C4-2B (cell line): ENCODE data around the gene PCDHGB4.
A peak's percentile ranks its signal among the peaks of the same experiment; 100 is the strongest.
"Not testable (repeated sequence)": the region's sequence is repeated elsewhere in the genome, so short reads cannot be mapped to it uniquely, and the experiment has no call there.

Experiments
- H3K27ac ChIP-seq: fragments of 450-650 bp; 2 replicates; pipeline ENCODE4 v1.5.1; 2017
- CTCF ChIP-seq: fragments of 450-650 bp; conservative IDR thresholded peaks from 2 replicates; pipeline ENCODE4 v1.5.1; 2017; ENCODE audit warnings: mild to moderate bottlenecking
- ZFX ChIP-seq: fragments of 450-650 bp; IDR thresholded peaks from 2 replicates; pipeline ENCODE4 v1.6.1; 2017

The PCDHGB4 gene

DNA sequence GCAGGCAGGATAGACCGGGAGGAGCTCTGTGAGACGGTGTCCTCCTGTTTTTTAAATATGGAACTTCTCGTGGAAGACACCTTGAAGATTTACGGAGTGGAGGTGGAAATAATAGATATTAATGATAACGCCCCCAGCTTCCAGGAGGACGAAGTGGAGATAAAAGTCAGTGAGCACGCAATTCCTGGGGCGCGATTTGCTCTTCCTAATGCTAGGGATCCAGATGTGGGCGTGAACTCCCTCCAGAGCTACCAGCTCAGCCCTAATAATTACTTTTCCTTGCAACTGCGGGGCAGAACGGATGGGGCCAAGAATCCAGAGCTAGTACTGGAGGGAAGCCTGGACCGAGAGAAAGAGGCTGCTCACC lies 34.0 kb downstream of the PCDHGB4 start:
- TF ChIP-seq CTCF (no peak), ZFX (no peak)
- H3K27ac ChIP-seq = no peak overlapping the region

- no peak for TF ChIP-seq CTCF
- TF ChIP-seq ZFX = no peak
- H3K27ac ChIP-seq = no peak overlapping the region
Observed at GRCh38 chr5:141422742-141423291, 35.3 kb downstream of the PCDHGB4 start.

DNA sequence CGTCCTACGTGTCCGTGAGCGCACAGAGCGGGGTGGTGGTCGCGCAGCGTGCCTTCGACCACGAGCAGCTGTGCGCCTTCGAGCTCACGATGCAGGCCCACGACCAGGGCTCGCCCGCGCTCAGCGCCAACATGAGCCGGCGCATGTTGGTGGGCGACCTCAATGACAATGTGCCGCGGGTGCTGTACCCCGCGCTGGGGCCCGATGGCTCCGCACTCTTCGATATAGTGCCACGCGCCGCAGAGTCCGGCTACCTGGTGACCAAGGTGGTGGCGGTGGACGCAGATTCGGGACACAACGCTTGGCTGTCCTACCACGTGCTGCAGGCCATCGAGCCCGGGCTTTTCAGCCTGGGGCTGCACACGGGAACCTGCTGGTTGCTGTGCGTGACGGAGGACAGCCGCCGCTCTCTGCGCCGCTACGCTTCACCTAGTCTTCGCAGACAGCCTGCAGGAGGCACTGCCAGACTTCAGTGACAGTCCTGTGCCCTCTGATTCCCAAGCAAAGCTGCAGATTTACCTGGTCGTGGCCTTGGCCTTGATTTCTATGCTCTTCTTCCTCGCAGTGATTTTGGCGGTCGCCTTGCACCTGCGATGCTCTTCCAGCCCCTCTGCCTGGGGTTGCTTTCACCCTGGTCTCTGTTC lies 40.4 kb downstream of the PCDHGB4 start:
- TF ChIP-seq CTCF (0 out of 2 replicates have a peak, but pooled peaks have one; percentile 8), ZFX (no peak)
- no peak overlapping the region for H3K27ac ChIP-seq

DNA sequence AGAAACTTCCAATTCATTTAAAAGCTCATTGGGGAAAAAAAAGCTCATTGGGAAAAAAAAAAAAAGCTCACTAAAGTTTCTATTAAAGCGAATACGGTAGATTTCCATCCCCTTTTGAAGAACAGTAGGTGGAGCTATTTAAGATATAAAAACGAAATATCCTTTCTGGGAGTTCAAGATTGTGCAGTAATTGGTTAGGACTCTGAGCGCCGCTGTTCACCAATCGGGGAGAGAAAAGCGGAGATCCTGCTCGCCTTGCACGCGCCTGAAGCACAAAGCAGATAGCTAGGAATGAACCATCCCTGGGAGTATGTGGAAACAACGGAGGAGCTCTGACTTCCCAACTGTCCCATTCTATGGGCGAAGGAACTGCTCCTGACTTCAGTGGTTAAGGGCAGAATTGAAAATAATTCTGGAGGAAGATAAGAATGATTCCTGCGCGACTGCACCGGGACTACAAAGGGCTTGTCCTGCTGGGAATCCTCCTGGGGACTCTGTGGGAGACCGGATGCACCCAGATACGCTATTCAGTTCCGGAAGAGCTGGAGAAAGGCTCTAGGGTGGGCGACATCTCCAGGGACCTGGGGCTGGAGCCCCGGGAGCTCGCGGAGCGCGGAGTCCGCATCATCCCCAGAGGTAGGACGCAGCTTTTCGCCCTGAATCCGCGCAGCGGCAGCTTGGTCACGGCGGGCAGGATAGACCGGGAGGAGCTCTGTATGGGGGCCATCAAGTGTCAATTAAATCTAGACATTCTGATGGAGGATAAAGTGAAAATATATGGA lies 43.0 kb downstream of the PCDHGB4 start, which contains the start of gene PCDHGA12:
TSS of gene PCDHGA12 (plus strand) at position 176 of the 782 bp plus-strand sequence. CDS start at position 429, 253 bp downstream.
- H3K27ac ChIP-seq = no peak within 1 kb of the TSS
- TF ChIP-seq CTCF = peak; percentile 86
- TF ChIP-seq ZFX = no peak

DNA sequence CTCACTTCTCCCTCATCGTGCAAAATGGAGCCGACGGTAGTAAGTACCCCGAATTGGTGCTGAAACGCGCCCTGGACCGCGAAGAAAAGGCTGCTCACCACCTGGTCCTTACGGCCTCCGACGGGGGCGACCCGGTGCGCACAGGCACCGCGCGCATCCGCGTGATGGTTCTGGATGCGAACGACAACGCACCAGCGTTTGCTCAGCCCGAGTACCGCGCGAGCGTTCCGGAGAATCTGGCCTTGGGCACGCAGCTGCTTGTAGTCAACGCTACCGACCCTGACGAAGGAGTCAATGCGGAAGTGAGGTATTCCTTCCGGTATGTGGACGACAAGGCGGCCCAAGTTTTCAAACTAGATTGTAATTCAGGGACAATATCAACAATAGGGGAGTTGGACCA lies 43.8 kb downstream of the PCDHGB4 start:
- TF ChIP-seq CTCF (no peak), ZFX (no peak)

GRCh38 chr5:141432308-141432707 lies 44.8 kb downstream of the PCDHGB4 start:
- not testable (repeated sequence) for H3K27ac ChIP-seq

More for the DNA sequence above, 43.8 kb downstream of the PCDHGB4 start:
- no peak overlapping the region for H3K27ac ChIP-seq

DNA sequence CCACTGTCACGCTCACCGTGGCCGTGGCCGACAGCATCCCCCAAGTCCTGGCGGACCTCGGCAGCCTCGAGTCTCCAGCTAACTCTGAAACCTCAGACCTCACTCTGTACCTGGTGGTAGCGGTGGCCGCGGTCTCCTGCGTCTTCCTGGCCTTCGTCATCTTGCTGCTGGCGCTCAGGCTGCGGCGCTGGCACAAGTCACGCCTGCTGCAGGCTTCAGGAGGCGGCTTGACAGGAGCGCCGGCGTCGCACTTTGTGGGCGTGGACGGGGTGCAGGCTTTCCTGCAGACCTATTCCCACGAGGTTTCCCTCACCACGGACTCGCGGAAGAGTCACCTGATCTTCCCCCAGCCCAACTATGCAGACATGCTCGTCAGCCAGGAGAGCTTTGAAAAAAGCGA lies 45.2 kb downstream of the PCDHGB4 start:
- H3K27ac ChIP-seq = not testable (repeated sequence)

DNA sequence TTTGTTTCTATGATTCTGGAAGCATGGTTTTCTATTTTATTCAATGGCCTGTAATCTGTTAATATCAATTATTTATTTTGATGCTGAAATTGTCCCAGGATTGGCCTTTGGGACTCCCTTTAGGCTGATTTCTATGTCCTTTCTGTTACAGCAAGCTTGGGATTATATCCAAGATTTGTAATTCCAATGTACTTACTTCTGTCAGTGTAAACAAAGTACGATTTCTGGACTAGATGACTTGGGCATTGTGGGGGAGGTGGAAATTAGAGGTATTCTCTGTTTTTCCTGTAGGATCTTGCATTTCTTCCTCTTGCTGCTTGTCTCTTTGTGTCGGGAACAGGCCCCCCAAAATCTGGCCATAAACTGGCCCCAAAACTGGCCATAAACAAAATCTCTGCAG lies 46.5 kb downstream of the PCDHGB4 start:
- H3K27ac ChIP-seq = no peak overlapping the region

More for the DNA sequence above, 46.5 kb downstream of the PCDHGB4 start:
- TF ChIP-seq ZFX = no peak
- TF ChIP-seq CTCF = no peak
